Osteocyte (in vitro differentiated cells): Measurements from ENCODE around the gene TSPAN18. TPM values are rescaled to one million over a fixed set of nuclear protein-coding genes. Genes with fewer than 3 reads are reported as not detected.

ENCODE experiments used
- DNase-seq: peaks from one replicate; pipeline ENCODE4 v3.0.0; 2021; ENCODE audit warnings: mixed read lengths; ENCODE audit not compliant: unreplicated experiment; ENCODE audit errors: extremely low spot score
- H3K27ac Mint-ChIP-seq: one replicate; pipeline ENCODE4 v1.8.0; 2021; ENCODE audit warnings: mild to moderate bottlenecking, mixed read lengths; ENCODE audit not compliant: unreplicated experiment
- H3K27me3 Mint-ChIP-seq: one replicate; pipeline ENCODE4 v1.8.0; 2021; ENCODE audit warnings: mixed read lengths; ENCODE audit not compliant: unreplicated experiment
- H3K36me3 Mint-ChIP-seq: one replicate; pipeline ENCODE4 v1.8.0; 2021; ENCODE audit warnings: mixed read lengths; ENCODE audit not compliant: unreplicated experiment
- H3K4me1 Mint-ChIP-seq: one replicate; pipeline ENCODE4 v1.8.0; 2021; ENCODE audit warnings: mixed read lengths; ENCODE audit not compliant: unreplicated experiment
- H3K4me3 Mint-ChIP-seq: one replicate; pipeline ENCODE4 v1.8.0; 2021; ENCODE audit warnings: mild to moderate bottlenecking, moderate library complexity, mixed read lengths; ENCODE audit not compliant: unreplicated experiment
- H3K9me3 Mint-ChIP-seq: one replicate; pipeline ENCODE4 v1.8.0; 2021; ENCODE audit warnings: mixed read lengths; ENCODE audit not compliant: unreplicated experiment
- total RNA-seq: library from RNA; stranded (reverse); gene quantifications from 2 replicates; pipeline ENCODE4 v1.2.1, GENCODE V29; 2021
- TF ChIP-seq, protein P1 (sequence below): fragments of 200-600 bp; sonication (generic); IDR thresholded peaks from 2 replicates; pipeline ENCODE4 v1.5.0; 2021; ENCODE audit warnings: antibody characterized with exemption, mild to moderate bottlenecking, moderate library complexity

Gene TSPAN18
- total RNA-seq, 1 donor from 2014 or later = 13.4 TPM

DNA sequence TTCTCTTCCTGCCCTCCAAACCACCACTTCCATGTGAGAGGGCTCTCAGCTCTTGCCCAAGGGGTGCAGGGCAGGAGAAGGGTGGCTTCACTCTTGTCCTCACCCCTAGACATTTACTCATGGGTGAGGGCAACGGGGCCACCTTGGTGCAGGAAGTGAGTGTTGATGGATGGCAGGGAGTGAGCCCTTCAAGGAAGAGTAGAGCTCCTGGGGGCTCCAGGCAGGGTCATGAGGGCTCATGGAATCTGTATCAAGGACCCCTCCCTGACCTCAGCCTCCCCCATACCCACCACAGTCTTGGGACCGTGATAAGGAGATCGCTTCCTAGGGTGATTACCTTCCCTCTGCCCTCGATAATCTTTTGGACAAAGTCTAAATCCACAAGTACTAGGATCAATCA, 37.8 kb downstream of the TSPAN18 start:
- Mint-ChIP-seq H3K9me3 (peaks cover 9% of the 10 kb centered on the region), H3K4me3 (no peak overlapping the region), H3K27ac (no peak overlapping the region), H3K27me3 (no peaks in the 10 kb centered on the region), H3K36me3 (peaks cover 5% of the 10 kb centered on the region), H3K4me1 (peaks cover 54% of the 10 kb centered on the region)
- DNase-seq = no peak
- TF ChIP-seq, protein P1, sequence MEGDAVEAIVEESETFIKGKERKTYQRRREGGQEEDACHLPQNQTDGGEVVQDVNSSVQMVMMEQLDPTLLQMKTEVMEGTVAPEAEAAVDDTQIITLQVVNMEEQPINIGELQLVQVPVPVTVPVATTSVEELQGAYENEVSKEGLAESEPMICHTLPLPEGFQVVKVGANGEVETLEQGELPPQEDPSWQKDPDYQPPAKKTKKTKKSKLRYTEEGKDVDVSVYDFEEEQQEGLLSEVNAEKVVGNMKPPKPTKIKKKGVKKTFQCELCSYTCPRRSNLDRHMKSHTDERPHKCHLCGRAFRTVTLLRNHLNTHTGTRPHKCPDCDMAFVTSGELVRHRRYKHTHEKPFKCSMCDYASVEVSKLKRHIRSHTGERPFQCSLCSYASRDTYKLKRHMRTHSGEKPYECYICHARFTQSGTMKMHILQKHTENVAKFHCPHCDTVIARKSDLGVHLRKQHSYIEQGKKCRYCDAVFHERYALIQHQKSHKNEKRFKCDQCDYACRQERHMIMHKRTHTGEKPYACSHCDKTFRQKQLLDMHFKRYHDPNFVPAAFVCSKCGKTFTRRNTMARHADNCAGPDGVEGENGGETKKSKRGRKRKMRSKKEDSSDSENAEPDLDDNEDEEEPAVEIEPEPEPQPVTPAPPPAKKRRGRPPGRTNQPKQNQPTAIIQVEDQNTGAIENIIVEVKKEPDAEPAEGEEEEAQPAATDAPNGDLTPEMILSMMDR = no peak

DNA sequence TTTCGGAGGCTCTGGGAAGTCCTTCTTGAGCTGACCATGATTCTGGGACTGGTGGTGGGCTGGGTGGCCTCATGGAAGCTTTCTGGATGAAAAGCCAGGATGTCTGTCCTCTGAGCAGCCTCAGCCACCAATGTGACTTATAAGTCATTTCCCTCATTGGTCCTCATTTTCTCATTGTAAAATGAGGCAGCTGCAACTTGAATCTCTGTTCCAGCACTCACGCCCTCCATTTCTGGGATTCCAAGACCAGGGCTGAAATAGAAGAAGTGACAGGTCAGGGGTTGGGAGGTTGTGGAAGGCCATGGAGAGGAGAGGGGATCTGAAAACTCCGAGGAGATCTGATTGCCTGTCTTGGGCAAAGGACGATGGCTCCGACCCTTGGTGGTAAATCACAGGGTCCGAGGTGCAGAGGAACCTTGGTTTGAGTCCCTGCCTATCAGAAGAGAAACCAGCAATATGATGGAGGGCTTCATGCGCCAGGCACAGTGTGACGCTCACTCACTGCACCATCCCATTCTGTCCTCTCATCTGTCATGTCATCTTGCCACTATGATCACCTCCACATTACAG, 38.3 kb downstream of the TSPAN18 start:
- Mint-ChIP-seq H3K27me3 (no peaks in the 10 kb centered on the region), H3K4me1 (peaks cover 55% of the 10 kb centered on the region), H3K36me3 (peaks cover 5% of the 10 kb centered on the region), H3K9me3 (peaks cover 9% of the 10 kb centered on the region), H3K27ac (no peak overlapping the region), H3K4me3 (no peak overlapping the region)
- DNase-seq = no peak
- TF ChIP-seq, protein P1 = no peak

DNA sequence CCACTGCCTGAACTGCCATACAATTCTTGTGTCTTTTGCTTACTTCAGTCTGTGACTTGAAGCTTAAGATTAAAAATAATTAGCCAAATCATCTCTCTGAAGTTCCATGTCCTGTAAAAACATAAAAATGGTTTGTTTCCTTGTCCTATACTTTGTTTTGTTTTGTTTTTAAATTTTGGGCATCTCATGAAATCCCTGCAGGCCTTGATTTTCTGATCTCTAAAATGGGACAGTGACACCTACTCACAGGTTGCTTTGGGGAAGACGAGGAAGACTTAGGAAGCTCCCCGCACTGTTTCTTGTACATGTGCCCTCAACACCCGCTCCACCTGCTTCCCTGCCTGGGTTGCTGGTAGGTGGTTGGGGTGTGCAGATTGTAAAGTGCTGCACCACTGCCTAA, 38.9 kb downstream of the TSPAN18 start:
- H3K9me3 Mint-ChIP-seq = peaks cover 9% of the 10 kb centered on the region
- peaks cover 5% of the 10 kb centered on the region for H3K36me3 Mint-ChIP-seq
- TF ChIP-seq, protein P1 = no peak
- H3K27me3 Mint-ChIP-seq = no peaks in the 10 kb centered on the region
- H3K4me3 Mint-ChIP-seq = no peak overlapping the region
- no peak for DNase-seq
- H3K4me1 Mint-ChIP-seq = peaks cover 59% of the 10 kb centered on the region
- H3K27ac Mint-ChIP-seq = peak overlapping the region; percentile 89

DNA sequence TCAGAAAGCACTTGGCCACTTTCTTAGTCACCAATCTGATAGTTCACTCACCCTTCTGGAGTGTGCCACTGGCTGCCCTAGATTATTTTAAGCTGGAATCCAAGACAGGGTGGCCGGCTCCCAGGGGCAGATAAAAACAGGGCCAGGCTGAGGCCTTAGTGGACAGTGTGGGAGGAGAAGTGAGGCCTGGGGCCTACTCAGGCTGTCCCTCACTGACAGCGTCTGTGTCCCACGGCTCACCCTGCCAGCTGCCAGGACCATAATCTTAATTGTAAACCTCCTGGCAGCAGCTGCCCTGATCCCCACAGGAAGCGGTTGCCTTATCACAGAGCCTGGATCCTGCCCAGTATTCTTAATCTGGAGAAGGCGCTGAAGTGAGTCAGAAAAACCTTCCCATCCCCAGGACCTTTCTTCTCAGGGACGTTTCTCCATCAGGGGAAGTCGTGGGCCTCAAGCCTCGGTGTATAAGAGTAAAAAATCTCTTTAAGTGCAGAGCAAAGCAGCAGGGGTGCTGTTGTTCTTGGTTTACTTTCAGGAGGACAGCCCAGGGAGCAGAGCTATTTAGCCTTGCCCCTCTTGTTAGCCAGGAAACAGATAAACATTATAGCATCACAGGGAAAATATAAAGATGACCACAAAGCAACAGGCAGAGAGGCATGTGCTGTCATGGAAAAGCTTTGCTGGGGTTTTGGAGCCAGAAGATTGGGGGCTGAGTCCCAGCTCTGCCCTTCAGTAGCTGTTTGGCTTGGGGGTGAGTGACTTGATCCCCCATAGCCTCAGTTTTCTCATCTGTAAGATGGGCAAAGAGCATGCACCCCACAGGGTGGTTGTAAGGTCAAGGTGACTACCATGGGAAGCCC, 39.6 kb downstream of the TSPAN18 start:
- no peak for DNase-seq
- peaks cover 9% of the 10 kb centered on the region for H3K9me3 Mint-ChIP-seq
- peak overlapping the region; percentile 89 for H3K27ac Mint-ChIP-seq
- no peak overlapping the region for H3K4me3 Mint-ChIP-seq
- TF ChIP-seq, protein P1 = no peak
- H3K36me3 Mint-ChIP-seq = peaks cover 5% of the 10 kb centered on the region
- H3K27me3 Mint-ChIP-seq = no peaks in the 10 kb centered on the region
- peaks cover 54% of the 10 kb centered on the region for H3K4me1 Mint-ChIP-seq

DNA sequence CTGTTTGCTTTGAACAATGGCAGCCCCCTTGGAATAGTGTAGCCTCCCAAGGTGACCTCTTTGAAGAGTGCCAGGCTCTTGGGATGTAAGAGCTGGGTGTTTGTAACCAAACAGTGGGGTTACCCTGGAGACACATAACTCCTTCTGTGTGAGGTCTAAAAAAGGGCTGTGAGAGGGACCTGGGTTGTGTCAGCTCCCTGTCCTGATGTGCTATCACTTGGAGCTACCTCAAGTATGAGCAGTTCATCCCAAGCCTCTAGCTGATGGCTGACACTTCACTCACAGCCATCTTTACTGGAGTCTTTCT, 40.2 kb downstream of the TSPAN18 start:
- peaks cover 5% of the 10 kb centered on the region for H3K36me3 Mint-ChIP-seq
- no peaks in the 10 kb centered on the region for H3K27me3 Mint-ChIP-seq
- peaks cover 9% of the 10 kb centered on the region for H3K9me3 Mint-ChIP-seq
- no peak for DNase-seq
- peak overlapping the region; percentile 89 for H3K27ac Mint-ChIP-seq
- H3K4me1 Mint-ChIP-seq = peaks cover 52% of the 10 kb centered on the region
- H3K4me3 Mint-ChIP-seq = no peak overlapping the region
- TF ChIP-seq, protein P1 = no peak
